NCI-H460 (cell line): ENCODE data around the gene RNF149. TPM values are rescaled to one million over a fixed set of nuclear protein-coding genes. Genes with fewer than 3 reads are reported as not detected.
"Not testable (repeated sequence)": the region's sequence is repeated elsewhere in the genome, so short reads cannot be mapped to it uniquely, and the experiment has no call there.

Experiments used
- DNase-seq: peaks from one replicate; pipeline ENCODE4 v3.0.0-alpha.2; 2016; ENCODE audit warnings: low read depth; ENCODE audit errors: extremely low read depth
- total RNA-seq: library from RNA; depleted of rRNA; stranded (reverse); fragments of >200 nt; shearing (Covaris generic); gene quantifications from 2 replicates; pipeline ENCODE4 v1.2.3, GENCODE V29; 2014

Gene RNF149
- total RNA-seq, 1 experiment from 2014 or later: 52.0 TPM

DNA sequence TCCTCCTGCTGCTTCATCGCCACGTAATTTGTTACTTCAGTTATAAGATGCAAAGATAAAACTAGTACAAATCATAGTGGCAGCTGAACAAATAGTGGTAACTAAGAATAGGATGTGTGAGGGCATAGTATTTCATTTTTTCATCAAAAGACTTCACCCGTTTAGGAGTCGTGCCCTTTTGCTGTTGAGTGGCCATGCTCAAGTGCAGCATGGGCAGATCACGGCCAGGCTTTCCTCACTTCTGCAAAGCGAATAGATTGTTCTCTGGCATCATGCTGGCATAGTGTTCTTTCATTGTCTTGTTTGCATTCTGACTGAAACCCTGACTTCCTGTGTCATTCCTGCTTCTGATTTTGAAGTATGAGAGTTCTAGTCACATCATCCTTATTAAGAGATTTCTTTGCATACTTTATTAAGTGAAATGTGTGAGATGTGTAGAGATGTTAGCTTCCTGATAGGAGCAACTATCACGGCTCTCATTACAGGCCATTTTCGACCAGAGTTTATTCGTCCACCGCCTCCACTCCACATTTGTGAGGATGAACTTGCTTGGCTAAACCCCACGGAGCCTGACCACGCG lies 44.1 kb downstream of the RNF149 start:
- no peak for DNase-seq

GRCh38 chr2:101263377-101263800 lies 45.1 kb downstream of the RNF149 start:
- no peak for DNase-seq

DNA sequence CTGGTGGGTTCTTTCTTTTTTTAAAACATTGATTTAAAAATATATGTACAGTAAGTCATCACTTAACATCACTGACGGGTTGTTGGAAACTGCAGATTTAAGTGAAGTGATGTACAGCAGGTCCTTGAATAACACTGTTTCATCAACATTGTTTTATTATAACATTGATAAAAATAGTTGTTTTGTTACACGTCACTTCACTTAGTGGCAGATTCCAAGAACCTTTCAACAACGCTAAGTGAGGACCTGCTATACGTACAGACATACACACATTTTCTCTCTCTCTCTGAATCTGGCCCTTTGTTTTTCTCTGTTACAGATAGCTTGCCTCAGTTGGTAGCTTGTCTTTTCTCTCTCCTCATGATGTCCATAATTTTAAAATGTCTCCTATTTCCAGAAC lies 46.4 kb downstream of the RNF149 start:
- no peak for DNase-seq

- no peak for DNase-seq
Observed at GRCh38 chr2:101258804-101259203, 49.7 kb downstream of the RNF149 start.

- DNase-seq: no peak
Observed at GRCh38 chr2:101256316-101256715, 52.2 kb downstream of the RNF149 start.

DNA sequence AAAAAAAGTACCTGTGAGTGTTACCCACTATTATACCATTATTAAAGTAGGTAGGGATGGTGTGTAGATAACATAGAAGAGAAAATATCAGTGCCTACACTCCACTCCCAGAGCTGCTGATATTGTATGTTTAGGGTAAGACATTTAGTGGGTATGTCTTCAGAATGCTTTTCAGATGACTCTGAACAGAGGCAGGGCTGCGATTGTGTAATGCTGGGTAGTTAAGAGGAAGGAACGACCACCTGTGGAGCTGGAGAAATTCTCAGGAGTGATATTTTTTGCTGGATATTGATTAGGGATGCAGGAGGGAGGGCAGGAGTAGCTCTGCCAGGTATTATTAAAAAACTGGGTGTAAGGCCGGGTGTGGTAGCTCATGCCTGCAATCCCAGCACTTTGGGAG lies 53.0 kb downstream of the RNF149 start:
- no peak for DNase-seq

DNA sequence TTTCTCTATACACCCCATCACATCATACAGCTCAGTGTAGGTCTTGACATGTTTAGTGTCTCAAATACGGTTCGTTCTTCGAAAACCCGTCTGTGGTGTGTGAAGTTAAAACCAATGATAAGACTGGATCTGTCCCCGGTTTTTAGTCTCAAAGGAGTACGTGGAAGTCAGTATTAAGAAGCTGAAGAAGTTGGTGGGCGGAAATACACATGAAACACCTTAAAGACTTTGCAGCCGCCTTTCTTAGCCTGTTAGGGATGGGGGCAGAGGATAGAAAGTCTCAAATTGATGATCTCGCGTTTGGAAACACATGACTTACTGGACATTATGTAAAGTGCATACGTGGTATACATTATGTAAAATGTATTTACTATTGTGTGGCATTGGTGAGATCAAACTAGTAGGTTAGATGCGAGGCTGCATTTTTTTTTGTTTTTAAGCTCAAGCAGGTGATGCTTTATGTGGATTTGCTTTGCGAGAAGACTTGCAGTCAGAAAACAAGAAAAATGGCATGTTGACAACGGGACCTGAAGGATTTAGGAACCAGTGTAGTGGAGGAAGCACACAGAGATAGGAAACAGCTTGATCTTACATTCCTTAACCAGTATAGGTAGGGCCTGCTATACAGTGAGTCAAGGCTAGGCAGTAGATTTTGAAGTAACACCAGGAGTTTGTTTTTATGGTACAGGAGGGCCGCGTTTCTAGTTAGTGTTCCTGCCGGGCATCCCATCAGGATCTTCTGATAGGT lies 54.6 kb downstream of the RNF149 start:
- no peak for DNase-seq

GRCh38 chr2:101253013-101253702 lies 55.3 kb downstream of the RNF149 start:
- DNase-seq: peak; percentile 30

DNA sequence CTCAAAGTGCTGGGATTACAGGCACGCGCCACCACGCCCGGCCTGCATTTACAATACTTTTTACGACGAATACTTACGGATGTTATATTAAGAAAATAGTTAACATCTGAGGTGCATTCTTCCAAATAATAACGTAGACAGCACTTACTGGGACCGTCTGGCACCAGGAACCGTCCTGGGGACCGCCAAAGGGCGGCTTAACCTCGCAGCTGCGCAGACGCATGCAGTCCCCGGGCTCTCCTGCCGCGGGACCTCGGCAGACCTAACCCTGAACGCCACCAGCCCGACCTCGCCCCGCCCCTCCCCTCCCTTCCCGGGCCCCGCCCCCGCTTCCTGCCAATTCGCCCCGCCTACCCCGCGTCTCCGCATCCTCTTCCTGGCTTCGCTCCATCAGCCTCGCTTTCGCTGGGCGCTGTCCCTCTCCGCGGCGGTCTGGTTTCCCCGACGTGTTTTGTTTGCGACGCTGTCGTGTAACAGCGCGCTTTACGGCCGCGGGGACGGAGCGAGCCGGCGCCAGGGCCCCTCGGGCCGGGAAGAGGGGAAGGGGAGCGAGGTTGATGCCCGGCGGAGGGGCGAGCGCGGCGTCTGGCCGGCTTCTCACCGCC lies 56.0 kb downstream of the RNF149 start, which contains the start of gene CNOT11:
CNOT11 (plus strand) TSS at position 479 of the 605 bp plus-strand sequence; CDS start at position 558, 79 bp downstream.
- DNase-seq: peak; percentile 98

- peak; percentile 14 for DNase-seq
Observed at GRCh38 chr2:101251844-101252407, 56.6 kb downstream of the RNF149 start.

DNA sequence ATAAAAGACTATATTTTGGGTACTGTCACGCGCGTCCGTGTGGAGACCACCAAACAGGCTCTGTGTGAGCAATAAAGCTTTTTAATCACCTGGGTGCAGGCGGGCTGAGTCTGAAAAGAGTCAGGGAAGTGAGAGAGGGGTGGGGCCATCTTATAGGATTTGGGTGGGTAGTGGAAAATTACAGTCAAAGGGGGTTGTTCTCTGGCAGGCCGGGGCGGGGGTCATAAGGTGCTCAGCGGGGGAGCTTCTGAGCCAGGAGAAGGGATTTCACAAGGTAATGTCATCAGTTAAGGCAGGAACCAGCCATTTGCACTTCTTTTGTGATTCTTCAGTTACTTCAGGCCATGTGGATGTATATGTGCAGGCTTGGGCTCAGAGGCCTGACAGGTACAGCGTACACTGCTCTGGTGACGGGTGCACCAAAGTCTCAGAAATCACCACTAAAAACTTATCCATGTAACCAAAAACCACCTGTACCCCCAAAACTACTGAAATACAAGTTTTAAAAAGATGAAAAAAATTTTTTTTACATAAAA lies 57.2 kb downstream of the RNF149 start:
- DNase-seq: not testable (repeated sequence)

DNA sequence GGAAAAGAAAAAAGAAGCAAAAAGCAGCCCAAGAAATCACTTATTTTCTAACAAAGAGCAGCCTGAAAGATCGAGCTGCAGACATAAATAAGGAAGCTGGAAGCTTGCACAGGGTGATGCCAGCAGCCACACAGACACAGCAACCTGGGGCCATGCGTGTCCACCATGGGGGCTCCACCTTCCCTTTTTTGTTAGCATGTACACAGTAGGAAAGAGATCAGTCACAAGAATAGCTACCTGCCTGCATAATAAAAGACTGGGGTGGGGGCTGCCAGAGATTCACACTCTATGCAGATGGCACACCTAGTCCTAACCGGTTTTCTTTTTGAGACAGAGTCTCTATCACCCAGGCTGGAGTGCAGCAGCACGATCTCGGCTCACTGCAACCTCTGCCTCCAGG lies 58.7 kb downstream of the RNF149 start:
- DNase-seq: no peak

DNA sequence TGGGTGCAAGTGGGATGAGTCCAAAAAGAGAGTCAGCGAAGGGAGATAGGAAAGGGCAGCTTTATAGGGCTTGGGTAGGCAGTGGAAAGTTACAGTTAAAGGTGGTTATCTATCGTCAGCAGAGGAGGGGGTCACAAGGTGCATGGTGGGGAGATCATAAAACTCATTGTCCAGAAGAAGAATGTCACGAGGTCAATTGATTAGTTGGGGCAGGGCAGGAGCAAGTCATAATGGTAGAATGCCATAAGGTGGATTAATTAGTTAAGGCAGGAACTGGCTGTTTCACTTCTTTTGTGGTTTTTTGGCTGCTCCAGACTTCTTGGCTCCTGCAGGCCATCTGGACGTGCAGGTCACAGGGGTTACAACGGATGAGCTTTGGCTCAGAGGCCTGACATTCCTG lies 59.7 kb downstream of the RNF149 start:
- DNase-seq: not testable (repeated sequence)

DNA sequence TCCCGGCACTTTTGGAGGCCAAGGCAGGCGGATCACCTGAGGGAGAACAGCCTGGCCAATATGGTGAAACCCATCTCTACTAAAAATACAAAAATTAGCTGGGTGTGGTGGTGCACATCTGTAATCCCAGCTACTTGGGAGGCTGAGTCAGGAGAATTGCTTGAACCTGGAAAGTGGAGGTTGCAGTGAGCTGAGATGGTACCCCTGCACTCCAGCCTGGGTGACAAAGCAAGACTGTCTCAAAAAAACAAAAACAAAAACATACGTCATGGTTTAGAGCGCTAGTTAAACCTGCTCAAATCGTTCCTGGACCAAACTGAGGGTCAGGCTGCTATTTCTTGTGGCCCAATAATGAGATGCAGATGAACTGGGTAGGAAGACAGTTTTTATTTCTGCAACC lies 63.0 kb downstream of the RNF149 start:
- not testable (repeated sequence) for DNase-seq

DNA sequence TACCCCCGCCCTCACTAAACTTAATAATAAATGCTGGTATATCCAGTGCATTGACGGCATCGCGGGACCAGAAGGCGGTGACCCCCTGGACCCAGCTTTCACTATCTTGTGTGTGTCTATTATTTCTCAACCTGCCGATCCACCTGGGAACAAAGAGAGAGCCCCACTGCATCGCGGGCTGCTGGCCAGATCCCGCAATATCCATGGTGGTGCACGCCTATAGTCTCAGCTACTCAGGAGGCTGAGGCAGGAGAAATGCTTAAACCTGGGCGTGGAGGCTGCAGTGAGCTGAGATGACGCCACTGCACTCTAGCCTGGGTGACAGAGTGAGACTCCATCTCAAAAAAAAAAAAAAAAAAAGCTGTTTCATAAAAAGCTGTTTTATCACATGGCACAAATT lies 63.6 kb downstream of the RNF149 start:
- not testable (repeated sequence) for DNase-seq

- not testable (repeated sequence) for DNase-seq
Observed at GRCh38 chr2:101244373-101244772, 64.1 kb downstream of the RNF149 start.

- DNase-seq: no peak
Observed at GRCh38 chr2:101241158-101241557, 67.3 kb downstream of the RNF149 start.

DNA sequence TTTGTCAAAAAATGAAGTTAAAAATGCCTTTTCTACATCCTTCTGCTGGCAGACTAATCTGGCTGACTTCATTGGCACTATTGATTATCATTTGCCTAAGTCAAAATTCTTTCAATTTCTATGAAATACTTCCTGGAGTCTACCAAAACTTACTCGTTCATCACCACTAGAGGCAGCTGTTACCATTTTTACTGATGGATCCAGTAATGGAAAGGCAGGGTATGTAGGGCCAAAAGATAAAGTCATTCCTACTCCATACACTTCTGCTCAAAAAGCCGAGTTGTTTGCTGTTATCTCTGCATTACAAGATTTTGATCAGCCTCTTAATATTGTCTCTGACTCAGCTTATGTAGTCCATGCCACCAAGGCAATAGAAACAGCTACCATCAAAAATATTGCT lies 67.8 kb downstream of the RNF149 start:
- DNase-seq: peak; percentile 13

DNA sequence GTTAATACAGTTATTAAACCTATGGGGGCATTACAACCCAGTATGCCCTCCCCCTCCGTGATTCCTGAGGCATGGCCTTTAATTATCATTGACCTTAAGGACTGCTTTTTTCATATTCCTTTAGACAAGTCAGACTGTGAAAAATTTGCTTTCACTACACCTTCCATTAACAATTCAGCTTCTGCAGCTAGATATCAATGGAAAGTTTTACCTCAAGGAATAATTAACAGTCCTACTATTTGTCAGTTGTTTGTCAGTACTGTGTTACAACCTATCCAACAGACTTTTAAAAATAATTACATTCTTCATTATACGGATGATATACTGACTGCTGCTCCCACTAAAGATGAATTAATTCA lies 68.8 kb downstream of the RNF149 start:
- DNase-seq: not testable (repeated sequence)

DNA sequence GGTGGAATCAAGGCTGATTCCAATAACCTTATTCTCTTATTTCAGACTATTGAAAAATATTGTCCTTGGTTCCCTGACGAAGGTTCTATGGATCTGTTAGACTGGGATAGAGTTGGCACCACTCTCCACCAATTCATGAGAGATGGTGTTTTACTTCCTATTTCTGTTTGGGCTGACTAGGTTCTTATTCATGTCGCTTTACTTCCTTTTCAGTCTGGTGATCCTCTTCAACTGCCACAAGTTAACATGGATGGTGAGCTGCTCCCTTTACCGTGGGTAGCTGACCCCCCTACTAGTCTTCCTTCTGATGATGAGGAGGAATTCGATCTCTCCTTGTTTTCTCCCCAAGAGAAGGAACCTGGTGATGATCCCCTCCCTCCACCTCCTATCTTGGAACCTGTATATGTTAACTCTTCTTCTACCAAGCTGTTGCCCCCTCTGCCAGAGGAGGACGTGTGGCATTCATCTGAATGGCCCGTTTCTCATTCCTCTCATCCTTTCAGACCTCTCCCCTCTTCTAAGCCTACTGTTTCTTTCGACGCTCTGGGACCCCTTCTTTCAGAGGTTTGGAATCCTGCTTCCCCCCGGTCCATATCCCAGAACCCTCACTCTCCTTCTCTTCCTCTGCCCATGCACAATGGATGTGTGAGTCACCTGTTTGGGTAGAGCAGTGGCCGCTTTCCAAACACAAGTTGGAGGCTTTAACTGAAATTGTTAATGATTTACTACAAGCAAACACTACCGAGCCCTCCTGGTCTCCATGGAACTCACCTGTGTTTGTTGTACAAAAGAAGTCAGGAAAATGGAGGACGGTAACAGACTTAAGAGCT lies 69.4 kb downstream of the RNF149 start:
- DNase-seq: no peak
